Nephron (organoid): ENCODE results near the gene SLC35E3.
"Not testable (repeated sequence)": the region's sequence is repeated elsewhere in the genome, so short reads cannot be mapped to it uniquely, and the experiment has no call there.

Source experiments
- H3K27ac Mint-ChIP-seq, 3 experiments: 2 replicates each; pipeline ENCODE4 v1.8.0; 2020; ENCODE audit warnings: mixed read lengths in 3 of 3, mild to moderate bottlenecking in 2 of 3, moderate library complexity in 1 of 3
- H3K27me3 Mint-ChIP-seq: 2 replicates; pipeline ENCODE4 v1.8.0; 2021; ENCODE audit warnings: low read depth, mild to moderate bottlenecking, moderate library complexity, mixed read lengths
- H3K36me3 Mint-ChIP-seq: 2 replicates; pipeline ENCODE4 v1.8.0; 2020; ENCODE audit warnings: low read depth, mixed read lengths
- H3K4me1 Mint-ChIP-seq: 2 replicates; pipeline ENCODE4 v1.8.0; 2020; ENCODE audit warnings: mixed read lengths
- H3K4me3 Mint-ChIP-seq, 3 experiments: 2 replicates each; pipeline ENCODE4 v1.8.0; 2020; ENCODE audit warnings: mild to moderate bottlenecking in 3 of 3, mixed read lengths in 3 of 3, moderate library complexity in 2 of 3
- H3K9me3 Mint-ChIP-seq: 2 replicates; pipeline ENCODE4 v1.8.0; 2020; ENCODE audit warnings: mixed read lengths
- TF ChIP-seq, protein P1 (sequence below), 3 experiments: fragments of 200-600 bp; sonication (generic); IDR thresholded peaks; one replicate each; pipeline ENCODE4 v1.5.0; 2021; ENCODE audit warnings: antibody characterized with exemption in 3 of 3; ENCODE audit not compliant: unreplicated experiment in 3 of 3

SLC35E3 gene

DNA sequence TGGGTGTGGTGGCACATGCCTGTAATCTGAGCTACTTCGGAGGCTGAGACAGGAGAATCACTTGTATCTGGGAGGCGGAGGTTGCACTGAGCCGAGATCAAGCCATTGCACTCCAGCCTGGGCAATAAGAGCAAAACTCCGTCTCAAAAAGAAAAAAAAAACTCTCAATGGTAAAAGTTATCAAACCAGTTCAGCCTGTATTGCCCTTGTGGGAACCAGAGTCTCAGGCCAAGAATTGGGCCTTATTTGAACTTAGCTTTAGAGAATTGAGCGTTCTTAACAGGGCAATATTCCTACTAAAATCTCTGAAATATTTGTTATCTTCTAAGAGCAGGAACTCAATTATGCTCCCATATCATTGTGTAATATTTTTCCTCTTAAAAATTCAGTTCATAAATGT, 54.3 kb downstream of the SLC35E3 start:
- Mint-ChIP-seq H3K36me3 (no peaks in the 10 kb centered on the region), H3K4me1 (peaks cover 7% of the 10 kb centered on the region), H3K27ac (no peak overlapping the region), H3K4me3 (no peak overlapping the region), H3K27me3 (peaks cover 7% of the 10 kb centered on the region), H3K9me3 (no peaks in the 10 kb centered on the region)
- TF ChIP-seq, protein P1, sequence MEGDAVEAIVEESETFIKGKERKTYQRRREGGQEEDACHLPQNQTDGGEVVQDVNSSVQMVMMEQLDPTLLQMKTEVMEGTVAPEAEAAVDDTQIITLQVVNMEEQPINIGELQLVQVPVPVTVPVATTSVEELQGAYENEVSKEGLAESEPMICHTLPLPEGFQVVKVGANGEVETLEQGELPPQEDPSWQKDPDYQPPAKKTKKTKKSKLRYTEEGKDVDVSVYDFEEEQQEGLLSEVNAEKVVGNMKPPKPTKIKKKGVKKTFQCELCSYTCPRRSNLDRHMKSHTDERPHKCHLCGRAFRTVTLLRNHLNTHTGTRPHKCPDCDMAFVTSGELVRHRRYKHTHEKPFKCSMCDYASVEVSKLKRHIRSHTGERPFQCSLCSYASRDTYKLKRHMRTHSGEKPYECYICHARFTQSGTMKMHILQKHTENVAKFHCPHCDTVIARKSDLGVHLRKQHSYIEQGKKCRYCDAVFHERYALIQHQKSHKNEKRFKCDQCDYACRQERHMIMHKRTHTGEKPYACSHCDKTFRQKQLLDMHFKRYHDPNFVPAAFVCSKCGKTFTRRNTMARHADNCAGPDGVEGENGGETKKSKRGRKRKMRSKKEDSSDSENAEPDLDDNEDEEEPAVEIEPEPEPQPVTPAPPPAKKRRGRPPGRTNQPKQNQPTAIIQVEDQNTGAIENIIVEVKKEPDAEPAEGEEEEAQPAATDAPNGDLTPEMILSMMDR (IDR thresholded peaks at IDR 0.05; ENCODE audit: unreplicated experiment in 3 of 3): no peak

DNA sequence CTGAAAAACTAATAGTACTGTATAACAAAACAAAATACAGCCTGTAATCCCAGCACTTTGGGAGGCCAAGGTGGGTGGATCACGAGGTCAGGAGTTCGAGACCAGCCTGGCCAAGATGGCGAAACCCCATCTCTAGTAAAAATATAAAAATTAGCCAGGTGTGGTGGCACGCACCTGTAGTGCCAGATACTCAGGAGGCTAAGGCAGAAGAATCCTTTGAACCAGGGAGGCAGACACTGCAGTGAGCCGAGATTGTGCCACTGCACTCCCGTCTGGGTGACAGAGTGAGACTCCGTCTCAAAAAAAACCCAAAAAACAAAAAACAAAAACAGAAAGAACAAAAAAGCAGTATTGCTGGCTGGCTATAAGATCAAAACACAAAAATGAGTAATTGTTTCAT, 55.1 kb downstream of the SLC35E3 start:
- H3K27me3 Mint-ChIP-seq, H3K4me3 Mint-ChIP-seq, H3K9me3 Mint-ChIP-seq, H3K27ac Mint-ChIP-seq, H3K36me3 Mint-ChIP-seq: not testable (repeated sequence)
- H3K4me1 Mint-ChIP-seq: peaks cover 10% of the 10 kb centered on the region

DNA sequence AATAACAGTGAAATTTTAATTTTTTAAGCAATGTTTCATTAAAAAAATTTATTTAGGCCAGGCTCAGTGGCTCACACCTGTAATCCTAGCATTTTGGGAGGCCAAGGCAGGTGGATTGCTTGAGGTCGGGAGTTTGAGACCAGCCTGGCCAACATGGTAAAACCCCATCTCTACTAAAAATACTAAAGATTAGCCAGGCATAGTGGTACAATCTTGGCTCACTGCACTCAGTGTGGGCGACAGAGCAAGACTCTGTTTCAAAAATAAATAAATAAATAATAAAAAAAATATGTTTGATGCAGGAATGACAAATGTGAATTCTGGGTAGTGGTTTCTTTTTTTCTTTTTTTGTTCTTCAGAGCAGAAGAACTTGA, 56.4 kb downstream of the SLC35E3 start:
- peaks cover 12% of the 10 kb centered on the region for H3K4me1 Mint-ChIP-seq
- H3K27ac Mint-ChIP-seq: not testable (repeated sequence)

DNA sequence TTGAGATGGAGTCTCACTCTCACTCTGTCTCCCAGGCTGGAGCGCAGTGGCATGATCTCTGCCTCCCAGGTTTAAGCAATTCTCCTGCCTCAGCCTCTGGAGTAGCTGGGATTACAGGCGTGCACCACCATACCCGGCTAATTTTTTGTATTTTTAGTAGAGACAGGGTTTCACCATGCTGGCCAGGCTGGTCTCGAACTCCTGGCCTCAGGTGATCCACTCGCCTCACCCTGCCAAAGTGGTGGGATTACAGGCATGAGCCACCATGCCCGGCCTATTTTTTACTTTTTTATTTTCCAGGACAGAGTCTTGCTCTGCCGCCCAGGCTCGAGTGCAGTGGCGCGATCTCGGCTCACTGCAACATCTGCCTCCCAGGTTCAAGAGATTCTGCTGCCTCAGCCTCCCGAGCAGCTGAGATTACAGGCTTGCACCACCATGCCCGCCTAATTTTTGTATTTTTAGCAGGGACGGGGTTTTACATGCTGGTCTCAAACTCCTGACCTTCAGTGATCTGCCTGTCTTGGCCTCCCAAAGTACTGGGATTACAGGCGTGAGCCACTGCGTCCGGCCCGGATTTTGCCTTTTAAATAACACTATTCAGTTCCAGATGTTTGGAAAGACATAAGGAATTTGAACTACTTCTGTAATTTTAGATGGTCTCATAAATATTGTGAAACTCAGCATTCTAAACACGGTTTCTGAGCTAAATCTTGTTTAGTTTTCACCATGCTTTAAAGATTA, 57.1 kb downstream of the SLC35E3 start:
- H3K4me3 Mint-ChIP-seq, H3K27me3 Mint-ChIP-seq, H3K36me3 Mint-ChIP-seq, H3K27ac Mint-ChIP-seq, H3K9me3 Mint-ChIP-seq: not testable (repeated sequence)
- H3K4me1 Mint-ChIP-seq: peaks cover 15% of the 10 kb centered on the region

More for the DNA sequence above, 56.4 kb downstream of the SLC35E3 start:
- H3K4me3 Mint-ChIP-seq, H3K36me3 Mint-ChIP-seq, H3K9me3 Mint-ChIP-seq, H3K27me3 Mint-ChIP-seq: not testable (repeated sequence)

DNA sequence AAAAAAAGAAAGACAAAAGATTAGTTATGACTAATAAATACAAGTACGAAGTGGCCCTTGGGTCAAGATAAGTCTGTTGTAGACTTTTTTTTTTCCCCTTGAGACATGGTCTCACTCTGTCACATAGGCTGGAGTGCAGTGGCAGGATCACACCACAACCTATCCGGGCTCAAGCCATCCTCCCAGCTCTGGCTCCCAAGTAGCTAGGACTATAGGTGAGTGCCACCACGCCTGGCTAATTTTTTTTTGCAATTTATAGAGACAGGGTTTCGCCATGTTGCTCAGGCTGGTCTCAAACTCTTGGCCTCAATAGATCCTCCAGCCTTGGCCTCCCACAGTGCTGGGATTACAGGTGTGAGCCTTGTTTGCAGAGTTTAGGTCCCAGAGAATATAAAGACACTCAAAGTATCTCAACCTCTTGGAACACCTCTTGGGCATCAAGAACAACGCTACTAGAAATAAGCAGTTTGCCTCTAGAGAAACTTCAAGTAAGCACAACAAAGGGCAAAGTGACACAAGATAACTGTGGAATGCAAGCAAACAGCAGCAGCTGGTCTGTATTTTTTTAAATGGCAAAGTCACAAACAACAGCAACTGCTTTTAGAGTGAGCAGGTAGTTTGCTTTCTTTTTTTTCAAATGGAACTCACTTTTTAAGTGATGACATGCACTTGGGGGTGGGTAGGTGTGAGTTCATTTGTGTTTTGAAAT, 58.1 kb downstream of the SLC35E3 start:
- Mint-ChIP-seq H3K27me3 (peaks cover 7% of the 10 kb centered on the region), H3K36me3 (peaks cover 5% of the 10 kb centered on the region), H3K4me3 (peak overlapping the region in 2 of 3 experiments; percentile 27 to 56), H3K4me1 (peaks cover 19% of the 10 kb centered on the region), H3K27ac (peak overlapping the region in 2 of 3 experiments; percentile 34 to 58), H3K9me3 (no peaks in the 10 kb centered on the region)
- TF ChIP-seq, protein P1 (IDR thresholded peaks at IDR 0.05; ENCODE audit: unreplicated experiment in 3 of 3): no peak

DNA sequence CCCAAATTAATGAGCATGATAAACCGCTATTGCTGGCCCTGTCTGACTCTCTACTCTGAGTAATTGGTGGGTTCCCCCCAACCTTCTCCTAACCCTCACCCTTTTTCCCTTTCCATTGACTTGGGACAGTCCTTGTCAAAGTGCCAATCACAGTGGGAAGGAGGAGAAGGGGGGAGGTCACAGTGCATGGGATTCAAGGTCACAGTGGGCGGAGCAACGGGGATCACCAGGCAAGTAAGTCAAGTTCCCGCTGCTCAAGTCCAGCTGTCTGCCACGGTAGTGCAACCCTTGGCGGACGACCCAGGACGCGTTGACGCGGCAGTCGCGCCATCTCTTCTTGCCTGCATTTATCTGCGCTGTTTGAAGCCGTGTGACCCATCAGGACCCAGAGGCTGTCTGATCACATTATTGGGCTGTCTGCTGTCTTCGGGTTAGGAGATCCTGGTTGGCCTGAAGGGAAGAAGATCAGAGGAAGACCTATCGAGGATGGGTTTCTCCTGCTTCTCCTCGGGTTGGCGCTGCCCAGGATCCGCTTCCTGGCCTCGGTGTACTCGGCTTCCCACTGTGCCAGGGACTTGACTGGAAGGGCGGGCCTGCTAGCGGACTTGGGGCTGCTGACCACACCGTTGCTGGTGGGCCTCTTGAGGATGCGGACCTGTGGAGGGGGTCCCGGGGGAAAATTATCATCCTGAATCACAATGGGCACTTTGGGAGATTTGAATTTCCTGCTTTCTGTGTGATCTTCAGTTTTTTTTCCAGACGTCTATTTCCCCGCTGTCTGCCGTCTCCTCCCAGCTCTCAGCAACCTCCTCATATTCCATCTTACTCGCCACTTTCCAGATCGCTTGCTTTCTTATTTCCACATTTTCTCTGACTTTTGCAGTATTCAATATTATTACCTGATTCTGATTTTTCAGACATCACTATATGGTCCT, 58.9 kb downstream of the SLC35E3 start:
- H3K27me3 Mint-ChIP-seq: peaks cover 6% of the 10 kb centered on the region
- H3K9me3 Mint-ChIP-seq: no peaks in the 10 kb centered on the region
- peaks cover 9% of the 10 kb centered on the region for H3K36me3 Mint-ChIP-seq
- H3K27ac Mint-ChIP-seq: peak overlapping the region in 1 of 3 experiments; percentile 58
- peaks cover 20% of the 10 kb centered on the region for H3K4me1 Mint-ChIP-seq
- H3K4me3 Mint-ChIP-seq: no peak overlapping the region
- TF ChIP-seq, protein P1 (IDR thresholded peaks at IDR 0.05; ENCODE audit: unreplicated experiment in 3 of 3): no peak

DNA sequence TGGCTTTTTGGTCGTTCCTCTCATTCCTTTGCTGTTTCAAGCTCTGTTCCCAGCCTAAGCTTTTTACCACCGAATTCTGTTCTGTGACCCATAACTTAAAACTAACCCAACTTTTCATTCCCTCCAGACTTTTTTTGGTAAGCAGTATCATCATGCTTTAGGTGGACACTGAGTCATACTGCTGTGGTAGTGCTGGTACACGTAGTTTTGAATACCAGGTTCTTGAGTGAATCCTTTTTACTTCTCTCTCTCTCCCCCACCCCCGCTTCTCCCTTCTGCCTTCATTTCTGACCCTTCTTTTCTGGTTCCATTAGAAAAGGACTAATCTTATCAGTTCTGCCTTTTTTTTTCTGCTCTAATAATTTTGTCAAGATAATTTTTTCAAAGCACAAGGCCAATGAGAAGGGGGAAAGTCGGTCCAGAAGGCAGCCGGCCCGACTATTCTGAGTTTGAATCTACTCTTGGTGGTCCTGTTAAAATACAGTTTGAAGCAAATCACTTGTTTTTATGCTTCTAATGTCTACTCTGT, 59.7 kb downstream of the SLC35E3 start:
- TF ChIP-seq, protein P1 (IDR thresholded peaks at IDR 0.05; ENCODE audit: unreplicated experiment in 3 of 3): no peak
- Mint-ChIP-seq H3K4me1 (peaks cover 20% of the 10 kb centered on the region), H3K9me3 (no peaks in the 10 kb centered on the region), H3K36me3 (peaks cover 11% of the 10 kb centered on the region), H3K27me3 (peaks cover 3% of the 10 kb centered on the region), H3K4me3 (no peak overlapping the region), H3K27ac (no peak overlapping the region)
